GM12891 (cell line): ENCODE measurements around the gene RASSF9.

Source experiments
- POLR2A ChIP-seq: IDR thresholded peaks from 2 replicates; pipeline ENCODE4 v1.6.1; 2011; ENCODE audit warnings: low read depth, low read length, control low read depth
- POLR2AphosphoS5 ChIP-seq: IDR thresholded peaks from 2 replicates; pipeline ENCODE4 v1.6.1; 2011; ENCODE audit warnings: low read depth, low read length, control low read depth
- TAF1 ChIP-seq: IDR thresholded peaks from 2 replicates; pipeline ENCODE4 v1.6.1; 2011; ENCODE audit warnings: low read depth, low read length, control low read depth

- no peak for TF ChIP-seq POLR2A
- no peak for TF ChIP-seq POLR2AphosphoS5
- TF ChIP-seq TAF1: no peak
Observed at GRCh38 chr12:85775091-85775490, 61.1 kb downstream of the RASSF9 start.
